ENCODE results near the gene ARL8B. TPM values are rescaled to one million over a fixed set of nuclear protein-coding genes. Genes with fewer than 3 reads are reported as not detected.

ARL8B gene
- total and polyA plus RNA-seq, 9 of the 15 experiments (the other 6 are each of a cell fraction or from before 2014, with no cell fraction given), result 28.5 to 99.4 (median 77.2) TPM

GRCh38 chr3:5102532-5102931, 19.6 kb upstream of the ARL8B start:
- ATAC-seq, result no peak
- Histone ChIP-seq H3K36me3 (ENCODE audit: control insufficient read depth, insufficient read depth, low read length) (no peaks in the 10 kb centered on the region), H3K4me2 (ENCODE audit: insufficient read depth, low read length) (no peak overlapping the region), H3K9me1 (ENCODE audit: control insufficient read depth, insufficient read depth, low read length) (no peaks in the 10 kb centered on the region), H3K27me3 (ENCODE audit: control insufficient read depth in 2 of 2, insufficient read depth in 2 of 2, low read length in 2 of 2) (no peaks in the 10 kb centered on the region; a peak in 1 of 5 replicates), H3K4me3 (no peak overlapping the region), H3K4me1 (replicated peaks in 1 of 2; ENCODE audit: control insufficient read depth in 2 of 2, insufficient read depth in 2 of 2, low read length in 2 of 2) (peaks cover 11 to 13% of the 10 kb centered on the region in 2 experiments; a peak in 4 of 5 replicates), H3K79me2 (ENCODE audit: control insufficient read depth, insufficient read depth, low read length) (no peaks in the 10 kb centered on the region), H3K27ac (ENCODE audit: extremely low read depth, low read depth, low read length) (no peak overlapping the region), H3K9ac (ENCODE audit: insufficient read depth in 1 of 2, low read depth in 2 of 2, low read length in 2 of 2) (no peak overlapping the region), H3K9me3 (replicated peaks; ENCODE audit: control insufficient read depth, insufficient read depth, low read depth, low read length) (no peaks in the 10 kb centered on the region), H4K20me1 (replicated peaks; ENCODE audit: control insufficient read depth, insufficient read depth, low read length) (no peaks in the 10 kb centered on the region), H2AFZ (ENCODE audit: low read depth, low read length) (no peak overlapping the region)
- no TSS peak for BruUV-seq (replicated peaks)
- TF ChIP-seq ZNF511 (CRISPR knock-in tag; IDR thresholded peaks at IDR 0.05) (no peak), MEF2A (IDR thresholded peaks at IDR 0.05; ENCODE audit: control insufficient read depth, low read depth, low read length) (no peak), ZNF512 (tag; IDR thresholded peaks at IDR 0.05) (peak; percentile 3; the same call in 1 of the 2 replicates), TAF9B (IDR thresholded peaks at IDR 0.05; ENCODE audit: partially characterized antibody) (no peak), SLC30A9 (CRISPR knock-in tag; IDR thresholded peaks at IDR 0.05) (no peak), ASH1L (IDR thresholded peaks at IDR 0.05; ENCODE audit: borderline replicate concordance, low read depth, partially characterized antibody) (no peak), TCF7L2 (IDR thresholded peaks at IDR 0.05; ENCODE audit: low read depth, low read length) (no peak)
- no peak for FAIRE-seq
- DNase-seq (ENCODE audit: extremely low read depth in 1 of 4, low spot score in 3 of 4), result peak in 2 of 4 experiments; percentile 54 to 59
- WGBS (ENCODE audit: insufficient coverage, low coverage, missing lambda C conversion rate), result 33% methylated on average over 3 of the region's 3 CpGs
- POLR2A ChIA-PET, result interaction anchor here (0.5 to 2.4 kb wide), 3 partner anchors 10 to 114 kb away, joined by 3 to 6 read pairs (median 3); no protein-coding TSS in a partner anchor
- in situ Hi-C loops (cut with MboI), result no loop called here
- CTCF ChIA-PET (ENCODE audit: low intra/inter-chr PET ratio), result no interaction called here
- intact Hi-C loops (cut with micrococcal nuclease), result no loop called here

Data from K562 (cell line).